Effector memory CD4-positive, alpha-beta T cell (primary cell): ENCODE measurements around the gene OR2A5.

Experiments used
- DNase-seq, 3 donors: peaks; one replicate each; pipeline ENCODE4 v3.0.0-alpha.2; 2020
- H3K27ac ChIP-seq: 2 replicates; pipeline ENCODE4 v1.7.0; 2013; ENCODE audit warnings: mild to moderate bottlenecking, low read length, moderate library complexity; ENCODE audit not compliant: insufficient read depth, poor library complexity, severe bottlenecking
- H3K27me3 ChIP-seq: replicated peaks from 2 replicates; pipeline ENCODE4 v1.7.0; 2013; ENCODE audit warnings: mild to moderate bottlenecking, low read length; ENCODE audit not compliant: insufficient read depth, control insufficient read depth, poor library complexity, severe bottlenecking
- H3K36me3 ChIP-seq: 2 replicates; pipeline ENCODE4 v1.7.0; 2013; ENCODE audit warnings: mild to moderate bottlenecking, low read length, moderate library complexity; ENCODE audit not compliant: control insufficient read depth, insufficient read depth
- H3K4me1 ChIP-seq: 2 replicates; pipeline ENCODE4 v1.7.0; 2013; ENCODE audit warnings: low read length, mild to moderate bottlenecking; ENCODE audit not compliant: control insufficient read depth, insufficient read depth, poor library complexity, severe bottlenecking
- H3K4me3 ChIP-seq: 2 replicates; pipeline ENCODE4 v1.7.0; 2013; ENCODE audit warnings: low read length, low read depth, mild to moderate bottlenecking; ENCODE audit not compliant: insufficient read depth, poor library complexity, severe bottlenecking
- H3K9me3 ChIP-seq: 2 replicates; pipeline ENCODE4 v1.7.0; 2013; ENCODE audit warnings: mild to moderate bottlenecking, low read length, moderate library complexity; ENCODE audit not compliant: control insufficient read depth

OR2A5 gene

DNA sequence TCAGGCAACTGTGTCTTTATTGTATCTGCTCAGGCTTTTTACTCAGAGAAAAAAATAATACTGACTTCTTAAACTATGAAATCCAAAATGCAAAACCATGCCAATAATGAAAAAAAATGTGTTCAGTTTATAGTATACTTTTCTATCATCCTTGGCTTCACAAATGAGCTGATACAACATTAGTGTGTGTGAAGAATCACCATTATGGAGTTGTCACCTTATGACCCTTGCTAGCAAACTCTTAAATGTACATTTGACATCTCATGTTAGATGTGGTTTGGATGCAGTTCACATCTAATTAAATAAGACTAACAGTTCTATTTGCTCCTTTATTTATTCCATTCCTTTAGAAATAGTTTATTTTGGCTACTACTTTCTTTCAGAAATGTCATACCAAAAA lies 56.5 kb downstream of the OR2A5 start:
- Histone ChIP-seq H3K4me1 (no peaks in the 10 kb centered on the region), H3K27me3 (no peaks in the 10 kb centered on the region), H3K36me3 (no peaks in the 10 kb centered on the region), H3K9me3 (no peaks in the 10 kb centered on the region), H3K27ac (no peak overlapping the region), H3K4me3 (no peak overlapping the region)
- DNase-seq, result no peak
